Ovary (tissue), 9 donors: ENCODE data around the gene TSPAN2. TPM values are rescaled to one million over a fixed set of nuclear protein-coding genes. Genes with fewer than 3 reads are reported as not detected.

Source experiments
- DNase-seq, 5 donors: peaks; one replicate each; pipeline ENCODE4 v3.0.0-alpha.2; 2019 to 2020
- H3K27ac ChIP-seq, 2 donors: fragments of 200-600 bp; one replicate each; pipeline versions ENCODE4 v1.5.1 to v1.8.0; 2019 to 2022
- H3K27me3 ChIP-seq: fragments of 200-600 bp; one replicate; pipeline ENCODE4 v1.8.0; 2022
- H3K36me3 ChIP-seq: fragments of 200-600 bp; sonication (generic); one replicate; pipeline ENCODE4 v1.5.1; 2019
- H3K4me1 ChIP-seq: one replicate; pipeline ENCODE4 v1.8.1; 2013; ENCODE audit warnings: mild to moderate bottlenecking, moderate library complexity; ENCODE audit not compliant: insufficient read depth
- H3K4me3 ChIP-seq: fragments of 200-600 bp; sonication (generic); one replicate; pipeline ENCODE4 v1.5.1; 2017
- H3K9me3 ChIP-seq, 2 donors: fragments of 200-600 bp in 1 of 2; sonication (generic) in 1 of 2; one replicate each; pipeline versions ENCODE4 v1.5.1 to v1.8.1; 2013 to 2019; ENCODE audit warnings: mild to moderate bottlenecking in 1 of 2, moderate library complexity in 1 of 2
- EP300 ChIP-seq: sonication (generic); formaldehyde crosslinking; IDR thresholded peaks from one replicate; pipeline ENCODE4 v1.6.1; 2017; ENCODE audit warnings: antibody characterized with exemption
- POLR2A ChIP-seq: fragments of 450-650 bp; IDR thresholded peaks from one replicate; pipeline ENCODE4 v1.6.1; 2017; ENCODE audit warnings: antibody characterized with exemption, mild to moderate bottlenecking, moderate library complexity
- WGBS, 3 donors: extraction: QIAGEN DNeasy Blood & Tissue Kit in 1 of 3; methylation state at CpG; one replicate each; pipeline versions ENCODE4 v1.1.5 to v1.1.7; 2013 to 2017; 5-methylcytosine and 5-hydroxymethylcytosine counted together
- intact Hi-C, 4 donors: fragments of 100-400 bp; cut with DNase I; formaldehyde crosslinking; loops; one replicate each; pipeline versions ENCODE4 v1.11.0 to v1.15.1; 2022 to 2023
- polyA plus RNA-seq, 2 donors: library from polyadenylated mRNA; stranded (reverse); fragments of 200-250 nt in 1 of 2; fragments of 350-450 nt in 1 of 2; fragmentation: Illumina TruSeq in 1 of 2; extraction: RNeasy Lipid Tissue Mini Kit (QIAGEN cat#74804) in 1 of 2; gene quantifications; one replicate each; pipeline ENCODE4 v1.2.3, GENCODE V29; 2013 to 2014
- total RNA-seq, 7 donors: library from RNA; depleted of rRNA in 2 of 7; stranded (reverse); fragments of >200 nt in 2 of 7; fragmentation: NEBNext Ultra II Directional in 3 of 7; extraction: Animal tissue kit (Norgen Biotek cat#: 25700) in 3 of 7; gene quantifications; one replicate each; pipeline versions ENCODE4 v1.1.0 to v1.2.4, GENCODE V29; 2016 to 2023
- TF ChIP-seq, protein P1 (sequence below), 3 donors: fragments of 450-650 bp in 2 of 3; fragments of 200-600 bp in 1 of 3; IDR thresholded peaks; one replicate each; pipeline versions ENCODE4 v1.5.1 to v1.8.0; 2016 to 2022; ENCODE audit warnings: antibody characterized with exemption in 3 of 3, mild to moderate bottlenecking in 1 of 3
- donor health status: DM: no; HTN: no; CAD: no; lungs with moderate emphysema.
- donor health status: DM: no; HTN: no; CAD: no.
- donor health status: Bipolar disorder and iron deficiency.
- donor health status: DM: yes; HTN: yes; CAD: no.
- donor health status: DM: no; HTN: no; CAD: no.
- donor health status: DM: yes; HTN: yes; CAD: no.

Gene TSPAN2
- total and polyA plus RNA-seq, 9 donors: 1.7 to 21.4 (median 4.1) TPM

DNA sequence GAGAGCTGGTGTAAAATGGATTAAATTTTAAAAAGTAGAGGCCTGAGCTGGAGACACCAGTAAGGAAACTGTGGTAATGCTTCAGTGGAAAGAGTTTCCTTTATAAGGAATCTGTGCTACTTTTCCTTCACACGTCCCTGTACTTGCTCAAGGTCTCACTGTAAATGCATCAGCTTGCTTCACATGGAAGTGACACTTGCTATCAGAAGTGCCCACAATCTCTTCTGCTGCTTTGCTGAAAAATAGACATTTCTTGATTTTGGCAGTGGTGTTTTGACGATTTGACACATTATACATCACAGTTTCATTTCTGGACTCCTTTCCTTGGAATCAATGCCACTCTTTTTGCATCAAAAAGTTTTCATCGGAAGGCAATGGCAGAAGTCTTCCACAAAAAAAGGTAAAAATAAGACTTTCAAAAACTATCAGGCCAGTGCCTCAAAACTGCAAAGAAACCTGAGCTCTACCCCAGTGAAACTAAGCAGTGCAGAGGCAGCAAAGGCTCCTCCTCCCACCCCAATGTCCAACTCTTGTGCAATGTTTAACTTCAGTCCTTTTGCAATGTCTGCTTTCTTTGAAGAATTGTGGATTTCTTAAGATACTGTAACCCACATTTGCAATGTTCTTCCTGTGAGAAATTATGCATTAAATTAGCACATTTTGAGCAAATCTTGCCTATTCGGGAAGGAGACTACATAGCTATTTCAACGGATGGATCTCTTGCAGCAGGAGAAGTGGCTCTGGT lies 18.4 kb upstream of the TSPAN2 start:
- no peaks in the 10 kb centered on the region for H3K9me3 ChIP-seq
- 74 to 78% (median 75%) methylated on average over 5 of the region's 5 CpGs for WGBS, 3 donors
- TF ChIP-seq POLR2A: no peak
- TF ChIP-seq EP300: no peak
- TF ChIP-seq, protein P1, sequence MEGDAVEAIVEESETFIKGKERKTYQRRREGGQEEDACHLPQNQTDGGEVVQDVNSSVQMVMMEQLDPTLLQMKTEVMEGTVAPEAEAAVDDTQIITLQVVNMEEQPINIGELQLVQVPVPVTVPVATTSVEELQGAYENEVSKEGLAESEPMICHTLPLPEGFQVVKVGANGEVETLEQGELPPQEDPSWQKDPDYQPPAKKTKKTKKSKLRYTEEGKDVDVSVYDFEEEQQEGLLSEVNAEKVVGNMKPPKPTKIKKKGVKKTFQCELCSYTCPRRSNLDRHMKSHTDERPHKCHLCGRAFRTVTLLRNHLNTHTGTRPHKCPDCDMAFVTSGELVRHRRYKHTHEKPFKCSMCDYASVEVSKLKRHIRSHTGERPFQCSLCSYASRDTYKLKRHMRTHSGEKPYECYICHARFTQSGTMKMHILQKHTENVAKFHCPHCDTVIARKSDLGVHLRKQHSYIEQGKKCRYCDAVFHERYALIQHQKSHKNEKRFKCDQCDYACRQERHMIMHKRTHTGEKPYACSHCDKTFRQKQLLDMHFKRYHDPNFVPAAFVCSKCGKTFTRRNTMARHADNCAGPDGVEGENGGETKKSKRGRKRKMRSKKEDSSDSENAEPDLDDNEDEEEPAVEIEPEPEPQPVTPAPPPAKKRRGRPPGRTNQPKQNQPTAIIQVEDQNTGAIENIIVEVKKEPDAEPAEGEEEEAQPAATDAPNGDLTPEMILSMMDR (IDR thresholded peaks at IDR 0.05): no peak
- no peak overlapping the region for H3K4me3 ChIP-seq
- no peak for DNase-seq
- no peak overlapping the region for H3K27ac ChIP-seq
- no peaks in the 10 kb centered on the region for H3K36me3 ChIP-seq
- no peaks in the 10 kb centered on the region for H3K4me1 ChIP-seq
- H3K27me3 ChIP-seq: no peaks in the 10 kb centered on the region
- intact Hi-C loops: no loop called here

DNA sequence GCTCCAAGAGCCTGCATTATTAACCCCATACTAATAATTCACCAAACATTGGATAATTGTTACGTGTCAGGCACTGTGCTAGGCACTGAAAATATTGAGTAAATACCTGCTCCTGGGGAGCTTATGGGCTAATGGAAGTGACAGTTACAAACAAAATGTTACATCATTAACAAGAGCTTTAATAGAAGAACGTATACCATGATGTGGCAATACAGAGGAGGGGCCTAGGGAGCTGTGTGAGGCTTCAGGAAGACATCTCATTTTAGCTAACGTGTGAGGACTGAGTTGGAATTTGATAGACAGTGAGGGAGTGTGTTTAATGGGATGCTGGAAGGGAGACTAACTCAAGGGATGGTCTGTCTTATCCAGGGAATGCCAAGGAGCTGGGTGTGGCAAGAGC lies 16.5 kb upstream of the TSPAN2 start:
- intact Hi-C loops: no loop called here
- no peaks in the 10 kb centered on the region for H3K36me3 ChIP-seq
- no peak for DNase-seq
- no peak overlapping the region for H3K4me3 ChIP-seq
- TF ChIP-seq POLR2A (no peak), EP300 (no peak)
- TF ChIP-seq, protein P1 (IDR thresholded peaks at IDR 0.05): no peak
- no peaks in the 10 kb centered on the region for H3K9me3 ChIP-seq
- 62 to 77% (median 72%) methylated on average over 3 of the region's 3 CpGs for WGBS, 3 donors
- H3K27me3 ChIP-seq: no peaks in the 10 kb centered on the region
- no peaks in the 10 kb centered on the region for H3K4me1 ChIP-seq
- no peak overlapping the region for H3K27ac ChIP-seq

DNA sequence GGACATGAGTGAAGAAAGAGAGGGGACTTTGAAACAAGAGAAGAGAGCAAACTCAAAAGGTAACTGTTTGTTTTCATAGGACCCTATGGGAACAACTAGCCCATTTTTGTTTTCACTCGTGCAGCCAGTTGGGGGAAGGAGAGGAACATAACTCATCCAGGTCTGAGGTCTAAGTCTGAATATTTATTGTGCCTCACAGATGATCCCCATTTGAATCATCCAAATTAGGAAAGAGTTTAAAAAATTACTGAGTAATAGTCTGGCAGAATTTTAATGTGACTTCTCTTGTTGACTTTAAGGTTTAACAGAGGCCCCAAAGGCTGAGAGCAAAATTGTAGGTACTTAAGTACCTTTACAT lies 10.4 kb upstream of the TSPAN2 start:
- Histone ChIP-seq H3K4me1 (no peaks in the 10 kb centered on the region), H3K4me3 (peak overlapping the region; percentile 18), H3K9me3 (no peaks in the 10 kb centered on the region), H3K36me3 (no peaks in the 10 kb centered on the region), H3K27ac (no peak overlapping the region), H3K27me3 (no peaks in the 10 kb centered on the region)
- intact Hi-C loops: loop anchor here in 1 of 4 donors (5.0 kb wide), 1 partner anchor 587 kb away; the partner anchor contains the start of gene TRIM33
- no peak for TF ChIP-seq EP300
- TF ChIP-seq, protein P1 (IDR thresholded peaks at IDR 0.05): no peak
- no peak for TF ChIP-seq POLR2A
- 13 to 47% (median 13%) methylated on average over 1 of the region's 1 CpG for WGBS, 3 donors
- DNase-seq: no peak

DNA sequence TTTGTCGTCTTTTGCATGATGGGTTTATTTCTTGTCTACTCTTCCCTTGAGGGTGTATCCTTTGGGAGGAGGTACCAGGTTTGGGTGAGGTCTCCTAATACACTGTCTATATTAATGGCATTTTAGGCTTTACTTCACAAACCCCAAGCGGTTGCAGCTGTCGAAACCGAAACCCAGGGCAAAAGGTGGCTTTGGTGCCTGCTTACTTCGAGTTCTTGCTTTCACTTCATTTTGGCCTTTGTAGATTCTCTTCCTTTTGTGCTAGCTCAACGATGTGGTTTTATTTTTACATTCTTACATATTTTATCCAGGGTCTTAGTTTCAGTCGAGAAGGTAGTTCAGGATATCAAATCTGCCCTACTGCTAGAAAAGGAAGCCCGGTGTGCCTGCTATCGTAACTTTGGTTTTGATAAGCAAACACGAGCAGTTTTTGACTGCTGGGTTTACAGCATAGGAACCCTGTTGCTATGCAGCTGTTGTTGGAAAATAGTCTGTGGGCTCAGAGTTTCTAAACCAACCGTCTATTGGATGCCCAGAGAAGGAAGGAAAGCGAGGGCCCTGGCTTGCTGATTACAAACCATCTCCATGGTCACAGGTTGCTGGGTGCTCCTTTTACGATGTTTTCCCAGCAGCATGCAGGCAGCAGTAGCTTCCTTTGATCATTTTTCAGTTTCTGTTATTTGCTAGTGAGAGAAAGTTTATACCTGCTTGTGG lies 9.8 kb upstream of the TSPAN2 start:
- TF ChIP-seq EP300 (no peak), POLR2A (no peak)
- TF ChIP-seq, protein P1 (IDR thresholded peaks at IDR 0.05): no peak
- Histone ChIP-seq H3K36me3 (no peaks in the 10 kb centered on the region), H3K4me1 (no peaks in the 10 kb centered on the region), H3K4me3 (peak overlapping the region; percentile 18), H3K9me3 (no peaks in the 10 kb centered on the region), H3K27me3 (no peaks in the 10 kb centered on the region), H3K27ac (no peak overlapping the region)
- DNase-seq: peak in 1 of 5 donors; percentile 25
- intact Hi-C loops: no loop called here
- 37 to 42% (median 37%) methylated on average over 13 of the region's 13 CpGs for WGBS, 3 donors
